Ramos (cell line): Measurements from ENCODE around the gene GRB2.

Source experiments
- in situ Hi-C: fragments of 300-500 bp; cut with MboI; formaldehyde crosslinking; loops from one replicate; pipeline ENCODE4 v1.14.3; 2022; ENCODE audit warnings: low sequenced_read_pairs; ENCODE audit not compliant: unreplicated experiment

GRB2 gene

GRCh38 chr17:75416006-75416405 is 10.5 kb upstream of the GRB2 start:
- in situ Hi-C loops: loop anchor here (10.0 kb wide), 1 partner anchor 171 kb away; no protein-coding TSS in a partner anchor

- in situ Hi-C loops: loop anchor here (5.0 to 10.0 kb wide), 4 partner anchors 92 to 297 kb away; no protein-coding TSS in a partner anchor
These were observed 9.0 kb upstream of the GRB2 start for GRCh38 chr17:75414488-75414887.

- in situ Hi-C loops: loop anchor here (5.0 to 10.0 kb wide), 4 partner anchors 90 to 295 kb away; no protein-coding TSS in a partner anchor
These were observed 7.2 kb upstream of the GRB2 start for GRCh38 chr17:75412455-75413317.

GRCh38 chr17:75411328-75412067 is 6.0 kb upstream of the GRB2 start:
- in situ Hi-C loops: loop anchor here (5.0 to 10.0 kb wide), 4 partner anchors 89 to 294 kb away; no protein-coding TSS in a partner anchor

- in situ Hi-C loops: loop anchor here (5.0 to 10.0 kb wide), 4 partner anchors 88 to 293 kb away; no protein-coding TSS in a partner anchor
These were observed 4.7 kb upstream of the GRB2 start for GRCh38 chr17:75410141-75410540.

DNA sequence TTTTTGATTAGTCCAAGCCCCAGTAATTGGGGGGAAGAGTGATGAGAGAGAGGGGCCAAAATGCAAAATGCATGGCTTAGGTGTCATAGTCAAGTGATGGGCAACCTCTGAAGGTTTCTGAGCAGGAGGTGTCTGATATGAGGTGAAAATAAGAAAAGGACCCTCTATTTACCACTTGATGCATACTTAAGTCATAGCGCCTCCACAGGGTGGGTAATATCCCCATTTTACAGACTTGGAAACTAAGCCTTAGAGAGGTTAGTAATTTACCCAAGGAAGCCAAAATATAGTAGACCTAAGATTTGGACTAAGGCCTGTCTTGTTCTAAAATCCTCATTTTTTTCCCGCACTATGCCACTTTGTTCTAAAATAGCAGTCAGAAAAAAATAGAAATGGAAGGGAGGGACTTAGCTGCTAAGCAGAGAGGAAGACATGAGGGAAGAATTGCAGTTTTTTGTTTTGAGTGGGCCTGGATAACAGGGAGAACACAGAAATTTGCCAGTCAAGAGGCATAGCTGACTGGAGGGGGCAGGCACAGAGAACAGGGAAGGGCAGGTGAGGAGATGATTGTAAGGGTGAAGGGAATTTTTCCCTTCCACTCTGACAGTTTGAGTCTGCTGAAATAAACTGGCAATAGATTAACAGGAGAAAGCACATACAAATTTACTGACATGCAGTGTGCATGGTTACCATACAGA is 2.3 kb upstream of the GRB2 start:
- in situ Hi-C loops: no loop called here

DNA sequence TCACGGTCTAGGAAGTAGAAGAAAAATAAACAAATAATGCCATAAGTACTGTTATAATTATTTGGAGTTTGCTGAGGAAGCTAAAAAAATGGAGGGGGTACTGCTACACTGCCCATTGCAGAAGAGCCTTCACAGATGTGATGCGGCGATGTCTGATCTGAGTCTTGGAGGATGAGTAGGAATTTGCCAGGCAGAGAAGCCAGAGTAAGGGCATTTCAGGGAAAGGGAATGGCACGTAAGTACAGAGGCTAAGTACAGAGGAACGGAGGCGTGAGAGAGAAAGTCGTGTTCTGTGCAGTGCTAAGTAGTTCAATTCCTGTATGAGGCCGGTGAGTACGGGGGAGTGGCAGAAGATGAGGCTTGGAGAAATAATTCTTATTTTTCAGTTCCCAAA is 741 bp upstream of the GRB2 start:
- in situ Hi-C loops: no loop called here

DNA sequence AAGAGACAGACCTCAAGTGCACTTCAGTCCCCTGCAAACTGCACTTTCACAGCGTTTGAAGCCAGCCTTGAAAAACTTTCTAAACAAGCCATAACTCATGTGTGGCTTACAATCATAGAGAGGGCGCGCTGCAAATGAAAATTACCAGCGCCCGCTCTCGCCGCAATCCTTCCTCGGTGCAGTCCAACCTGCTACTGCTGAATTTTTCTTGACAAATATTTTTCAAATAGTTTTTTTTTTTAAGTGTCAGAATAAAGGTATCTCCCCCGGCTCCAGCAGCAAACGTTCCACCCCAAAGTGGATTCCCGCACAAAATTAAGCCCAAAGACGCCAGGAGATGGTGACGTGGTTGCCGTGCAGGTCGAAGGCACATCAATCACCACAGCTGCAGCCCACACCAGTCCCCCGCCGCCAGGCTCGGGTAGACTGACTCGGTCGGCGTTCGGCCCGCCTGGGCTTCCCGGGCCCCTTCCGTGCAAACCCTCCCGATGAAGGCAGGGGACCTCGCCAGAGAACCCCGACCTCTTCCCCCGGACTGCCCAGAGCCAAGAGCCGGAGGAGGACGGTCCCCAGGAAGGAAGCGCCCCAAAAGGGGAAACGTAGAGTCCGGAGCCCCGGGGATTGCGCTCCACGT is 630 bp downstream of the GRB2 start:
- in situ Hi-C loops: no loop called here

- in situ Hi-C loops: no loop called here
These were observed 1.2 kb downstream of the GRB2 start for GRCh38 chr17:75404223-75404730.

GRCh38 chr17:75403131-75403530 is 2.3 kb downstream of the GRB2 start:
- in situ Hi-C loops: no loop called here

- in situ Hi-C loops: no loop called here
These were observed 3.5 kb downstream of the GRB2 start for GRCh38 chr17:75402026-75402425.

DNA sequence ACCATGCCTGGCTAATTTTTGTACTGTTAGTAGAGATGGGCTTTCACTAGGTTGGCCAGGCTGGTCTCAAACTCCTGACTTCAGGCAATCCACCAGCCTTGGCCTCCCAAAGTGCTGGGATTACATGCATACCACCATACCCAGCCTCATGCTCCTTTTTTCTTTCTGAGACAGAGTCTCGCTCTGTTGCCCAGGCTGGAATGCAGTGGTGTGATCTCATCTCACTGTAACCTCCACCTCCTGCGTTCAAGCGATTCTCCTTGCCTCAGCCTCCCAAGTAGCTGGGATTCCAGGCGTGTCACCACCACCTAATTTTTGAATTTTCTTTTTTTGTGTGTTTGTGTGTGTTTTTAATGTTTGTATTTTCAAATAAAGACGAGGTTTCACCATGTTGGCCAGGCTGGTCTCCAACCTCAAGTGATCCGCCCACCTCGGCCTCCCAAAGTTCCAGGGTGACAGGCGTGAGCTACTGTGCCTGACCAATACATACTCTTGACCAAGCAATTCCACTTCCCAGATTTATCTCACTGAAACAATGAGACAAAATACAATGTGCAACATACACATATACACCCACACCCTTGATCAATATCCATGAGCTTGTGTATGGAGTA is 5.0 kb downstream of the GRB2 start:
- in situ Hi-C loops: no loop called here

- in situ Hi-C loops: no loop called here
These were observed 7.2 kb downstream of the GRB2 start for GRCh38 chr17:75398279-75398678.

- in situ Hi-C loops: no loop called here
These were observed 8.3 kb downstream of the GRB2 start for GRCh38 chr17:75397217-75397616.

GRCh38 chr17:75396796-75397195 is 8.7 kb downstream of the GRB2 start:
- in situ Hi-C loops: no loop called here

GRCh38 chr17:75396025-75396424 is 9.5 kb downstream of the GRB2 start:
- in situ Hi-C loops: no loop called here

GRCh38 chr17:75394332-75394918 is 11.1 kb downstream of the GRB2 start:
- in situ Hi-C loops: no loop called here

DNA sequence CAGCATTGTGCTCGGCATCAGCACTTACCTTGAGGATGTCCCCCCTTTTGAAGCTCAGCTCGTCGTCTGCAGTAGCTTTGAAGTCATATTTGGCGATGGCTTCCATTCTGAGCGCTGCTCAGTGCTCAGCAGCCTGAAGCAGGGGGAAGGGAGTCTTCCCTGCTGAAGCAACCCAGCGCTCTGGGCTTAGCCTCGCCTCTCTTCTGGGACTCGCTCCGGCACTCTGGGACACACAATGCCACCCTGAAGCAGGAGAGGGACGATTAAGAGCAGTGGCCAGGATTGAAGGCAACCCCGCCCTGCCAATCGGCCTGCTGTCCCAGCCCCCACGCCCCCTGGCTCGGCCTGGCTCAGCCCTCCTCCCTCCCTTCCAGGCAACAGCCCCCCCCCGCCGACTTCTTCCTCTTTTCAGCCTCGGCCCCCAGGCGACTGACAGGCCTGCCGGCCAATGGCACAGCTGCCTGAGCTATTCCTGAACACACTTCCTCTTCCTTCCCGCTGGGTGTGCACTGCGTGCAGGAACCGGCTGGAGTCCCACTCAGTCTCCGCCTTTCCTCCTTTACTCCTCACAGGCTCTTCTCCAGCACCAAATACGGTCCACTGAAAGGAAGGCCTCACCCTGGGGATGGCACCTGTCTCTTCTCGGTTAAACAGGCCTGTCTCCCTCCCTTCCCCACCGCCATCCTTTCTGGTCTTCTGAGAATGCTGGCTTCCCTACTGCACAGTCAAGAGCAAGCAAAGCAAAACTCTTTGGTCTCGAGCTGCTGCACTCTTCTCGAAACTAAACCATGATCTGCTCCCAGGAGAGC is 11.8 kb downstream of the GRB2 start:
- in situ Hi-C loops: no loop called here
